GM06990 (cell line): Measurements from ENCODE around the gene ONECUT3.
A peak's percentile ranks its signal among the peaks of the same experiment; 100 is the strongest.

Experiments
- DNase-seq: peaks from one replicate; pipeline ENCODE4 v3.0.0-alpha.2; 2011; ENCODE audit not compliant: insufficient read length; ENCODE audit errors: extremely low read depth
- H3K27me3 ChIP-seq: replicated peaks from 2 replicates; pipeline ENCODE4 v1.6.0; 2011; ENCODE audit warnings: low read length; ENCODE audit not compliant: control insufficient read depth, insufficient read depth
- H3K36me3 ChIP-seq: 2 replicates; pipeline ENCODE4 v1.5.1; 2011; ENCODE audit warnings: low read length; ENCODE audit not compliant: control insufficient read depth, insufficient read depth
- H3K4me3 ChIP-seq: replicated peaks from 2 replicates; pipeline ENCODE4 v1.5.1; 2011; ENCODE audit warnings: low read depth, mild to moderate bottlenecking, control low read depth, low read length
- CTCF ChIP-seq: IDR thresholded peaks from 2 replicates; pipeline ENCODE4 v1.5.1; 2011; ENCODE audit warnings: low read length, control low read depth, mild to moderate bottlenecking, inconsistent platforms; ENCODE audit not compliant: insufficient read depth, poor library complexity, severe bottlenecking

The ONECUT3 gene

GRCh38 chr19:1720237-1720636 lies 33.1 kb upstream of the ONECUT3 start:
- no peak for TF ChIP-seq CTCF
- DNase-seq, result no peak
- H3K36me3 ChIP-seq, result no peaks in the 10 kb centered on the region
- no peak overlapping the region for H3K4me3 ChIP-seq
- no peaks in the 10 kb centered on the region; the same call in 1 of the 2 replicates for H3K27me3 ChIP-seq

GRCh38 chr19:1725100-1726064 lies 27.9 kb upstream of the ONECUT3 start:
- no peak overlapping the region for H3K4me3 ChIP-seq
- no peaks in the 10 kb centered on the region for H3K36me3 ChIP-seq
- DNase-seq, result peak; percentile 47
- TF ChIP-seq CTCF, result no peak
- no peaks in the 10 kb centered on the region; the same call in 1 of the 2 replicates for H3K27me3 ChIP-seq

- H3K4me3 ChIP-seq, result no peak overlapping the region
- TF ChIP-seq CTCF, result no peak
- H3K36me3 ChIP-seq, result no peaks in the 10 kb centered on the region
- no peaks in the 10 kb centered on the region for H3K27me3 ChIP-seq
- no peak for DNase-seq
Observed at GRCh38 chr19:1728816-1729567, 24.3 kb upstream of the ONECUT3 start.

- Histone ChIP-seq H3K27me3 (no peaks in the 10 kb centered on the region), H3K4me3 (no peak overlapping the region), H3K36me3 (no peaks in the 10 kb centered on the region)
- TF ChIP-seq CTCF, result no peak
- DNase-seq, result no peak
Observed at GRCh38 chr19:1729568-1729925, 23.8 kb upstream of the ONECUT3 start.

- Histone ChIP-seq H3K4me3 (no peak overlapping the region), H3K27me3 (no peaks in the 10 kb centered on the region), H3K36me3 (no peaks in the 10 kb centered on the region)
- no peak for TF ChIP-seq CTCF
- no peak for DNase-seq
Observed at GRCh38 chr19:1730157-1730556, 23.1 kb upstream of the ONECUT3 start.
